HepG2 (cell line): ENCODE measurements around the gene SNAP91. TPM values are rescaled to one million over a fixed set of nuclear protein-coding genes. Genes with fewer than 3 reads are reported as not detected.
"Not testable (repeated sequence)": the region's sequence is repeated elsewhere in the genome, so short reads cannot be mapped to it uniquely, and the experiment has no call there.

ENCODE experiments used
- ATAC-seq: fragments of 200-7000 bp; cut with Tn5 transposase; 3 replicates; pipeline ENCODE4 v1.9.1; 2020; ENCODE audit warnings: mild to moderate bottlenecking, moderate library complexity
- BruUV-seq: library from RNA; stranded (reverse); fragments of 400-500 nt; replicated peaks from 2 replicates; lab custom pipeline; 2021; lab: Mats Ljungman, UMichigan
- CTCF ChIA-PET: fragments of 300-600 bp; formaldehyde crosslinking; extraction: SDS; loops from one replicate; lab custom pipeline; 2021; ENCODE audit warnings: low total read pairs, inconsistent platforms, low intra/inter-chr PET ratio; lab: Yijun Ruan, JAX
- POLR2A ChIA-PET: fragments of 350-600 bp; sonication (Branson Sonifier 250); formaldehyde crosslinking; loops from one replicate; lab custom pipeline; 2020; ENCODE audit warnings: antibody characterized with exemption, inconsistent platforms; lab: Yijun Ruan, JAX
- DNase-seq: peaks from one replicate; pipeline ENCODE4 v3.0.0-alpha.2; 2015; ENCODE audit warnings: low spot score
- FAIRE-seq: peaks from 3 replicates; lab custom pipeline; 2011; peaks lifted over from hg19 to GRCh38; lab: Jason Lieb, UNC
- H2AFZ ChIP-seq: one replicate; pipeline ENCODE4 v1.6.1; 2011; ENCODE audit warnings: low read length, inconsistent platforms
- H3K27ac ChIP-seq: fragments of 300-600 bp; 3 replicates; pipeline ENCODE4 v1.8.0; 2011; ENCODE audit warnings: mixed run types, mild to moderate bottlenecking, mixed read lengths, low read length, inconsistent platforms; ENCODE audit not compliant: insufficient read depth; ENCODE audit errors: extremely low read length
- H3K27me3 ChIP-seq, 2 experiments: fragments of 200-600 bp in 1 of 2; 2 replicates in 1 of 2; 3 replicates in 1 of 2; pipeline versions ENCODE4 v1.6.0 to v1.8.0; 2011; ENCODE audit warnings: low read length in 2 of 2, mild to moderate bottlenecking in 2 of 2, moderate library complexity in 2 of 2, inconsistent platforms in 1 of 2; ENCODE audit not compliant: insufficient read depth in 2 of 2, control insufficient read depth in 1 of 2
- H3K36me3 ChIP-seq, 2 experiments: fragments of 200-600 bp in 1 of 2; replicated peaks in 1 of 2; 2 replicates in 1 of 2; 3 replicates in 1 of 2; pipeline versions ENCODE4 v1.5.1 to v1.8.0; 2011; ENCODE audit warnings: low read length in 2 of 2, inconsistent platforms in 1 of 2; ENCODE audit not compliant: insufficient read depth in 2 of 2, control insufficient read depth in 1 of 2
- H3K4me1 ChIP-seq: 2 replicates; pipeline ENCODE4 v1.5.1; 2012; ENCODE audit warnings: low read length, inconsistent platforms; ENCODE audit not compliant: insufficient read depth
- H3K4me2 ChIP-seq: 2 replicates; pipeline ENCODE4 v1.6.0; 2011; ENCODE audit warnings: low read depth, low read length, inconsistent platforms
- H3K4me3 ChIP-seq, 3 experiments: fragments of 200-600 bp in 1 of 3; sonication (generic), shearing (Covaris generic) in 1 of 3; replicated peaks in 1 of 3; 2 replicates each; pipeline ENCODE4 v1.5.1; 2011 to 2016; ENCODE audit warnings: low read length in 3 of 3, inconsistent platforms in 2 of 3, low read depth in 2 of 3, mild to moderate bottlenecking in 2 of 3, control low read depth in 1 of 3, mixed read lengths in 1 of 3; ENCODE audit not compliant: insufficient read depth in 1 of 3
- H3K79me2 ChIP-seq: one replicate; pipeline ENCODE4 v1.6.1; 2011; ENCODE audit warnings: low read length, inconsistent platforms; ENCODE audit not compliant: insufficient read depth
- H3K9ac ChIP-seq: 2 replicates; pipeline ENCODE4 v1.6.0; 2011; ENCODE audit warnings: mild to moderate bottlenecking, low read depth, low read length, inconsistent platforms; ENCODE audit not compliant: insufficient read depth
- H3K9me3 ChIP-seq: 2 replicates; pipeline ENCODE4 v1.5.1; 2012; ENCODE audit warnings: mild to moderate bottlenecking, low read length
- H4K20me1 ChIP-seq: 2 replicates; pipeline ENCODE4 v1.6.0; 2011; ENCODE audit warnings: inconsistent platforms, mild to moderate bottlenecking, low read length, moderate library complexity; ENCODE audit not compliant: insufficient read depth
- DRAP1 ChIP-seq: IDR thresholded peaks from 2 replicates; pipeline ENCODE4 v1.6.1; 2016; ENCODE audit warnings: missing genetic modification reagents, missing compliant biosample characterization
- PAX8 ChIP-seq: sonication (generic); formaldehyde crosslinking; IDR thresholded peaks from 2 replicates; pipeline ENCODE4 v1.8.0; 2022; ENCODE audit warnings: mild to moderate bottlenecking, missing genetic modification reagents, borderline replicate concordance
- PHB2 ChIP-seq: fragments of 450-650 bp; IDR thresholded peaks from 2 replicates; pipeline ENCODE4 v1.6.1; 2018; ENCODE audit not compliant: partially characterized antibody
- RFXANK ChIP-seq: IDR thresholded peaks from 2 replicates; pipeline ENCODE4 v1.6.1; 2016
- SP140L ChIP-seq: sonication (generic); formaldehyde crosslinking; IDR thresholded peaks from 2 replicates; pipeline ENCODE4 v1.4.0; 2020; ENCODE audit warnings: missing genetic modification reagents, borderline replicate concordance
- ZFP36 ChIP-seq: fragments of 150-350 bp; IDR thresholded peaks from 2 replicates; pipeline ENCODE4 v1.6.1; 2018; ENCODE audit warnings: borderline replicate concordance, low read length, low read depth; ENCODE audit not compliant: partially characterized antibody
- ZNF44 ChIP-seq: sonication (generic); formaldehyde crosslinking; IDR thresholded peaks from 2 replicates; pipeline ENCODE4 v1.5.1; 2020; ENCODE audit warnings: mild to moderate bottlenecking, missing genetic modification reagents
- WGBS: methylation state at CpG from one replicate; pipeline ENCODE4 v1.1.6; 2017; ENCODE audit warnings: low lambda C conversion rate; 5-methylcytosine and 5-hydroxymethylcytosine counted together
- in situ Hi-C: cut with HindIII; loops from 2 replicates; pipeline ENCODE4 v1.10.0; 2017; ENCODE audit warnings: low pct_unique_long_range_greater_than_20kb; ENCODE audit not compliant: extremely low pct_ligation_motif_present
- intact Hi-C: fragments of 100-400 bp; cut with micrococcal nuclease; formaldehyde crosslinking; loops from one replicate; pipeline ENCODE4 v1.10.0; 2022; ENCODE audit not compliant: unreplicated experiment
- polyA plus RNA-seq, 8 experiments: library from polyadenylated mRNA; depleted of rRNA in 3 of 8; stranded (reverse) in 7 of 8; unstranded in 1 of 8; fragments of >200 nt; fragmentation: Illumina TruSeq in 4 of 8; extraction: Trizol in 4 of 8; gene quantifications; 2 replicates each; pipeline versions ENCODE4 v1.2.1 to v1.2.3, GENCODE V29; 2011 to 2016; ENCODE audit warnings: low read depth in 4 of 8, missing spikeins in 1 of 8, mixed read lengths in 1 of 8; ENCODE audit not compliant: insufficient read depth in 1 of 8
- total RNA-seq, 5 experiments: library from RNA; depleted of rRNA; stranded (reverse); fragments of >200 nt; fragmentation: Illumina TruSeq; extraction: Trizol; gene quantifications; 2 replicates each; pipeline ENCODE4 v1.2.3, GENCODE V29; 2016; ENCODE audit warnings: low read depth in 1 of 5
- TF ChIP-seq, protein P1 (sequence below): sonication (generic); formaldehyde crosslinking; IDR thresholded peaks from 2 replicates; pipeline ENCODE4 v1.4.0; 2020; ENCODE audit warnings: missing genetic modification reagents

The SNAP91 gene
- total and polyA plus RNA-seq, 2 of the 13 experiments (the other 11 are each of a cell fraction or from before 2014, with no cell fraction given) = not detected

- in situ Hi-C loops = no loop called here
- no peaks in the 10 kb centered on the region for H3K27me3 ChIP-seq
- no peaks in the 10 kb centered on the region for H3K36me3 ChIP-seq
- CTCF ChIA-PET = no interaction called here
- H3K79me2 ChIP-seq = no peaks in the 10 kb centered on the region
- H2AFZ ChIP-seq = no peak overlapping the region
- no peak for FAIRE-seq
- no peak overlapping the region for H3K27ac ChIP-seq
- no TSS peak for BruUV-seq
- no peaks in the 10 kb centered on the region for H4K20me1 ChIP-seq
- TF ChIP-seq RFXANK (CRISPR knock-in tag) = no peak
- TF ChIP-seq PHB2 = no peak
- no peak for TF ChIP-seq DRAP1 (CRISPR knock-in tag)
- TF ChIP-seq, protein P1, sequence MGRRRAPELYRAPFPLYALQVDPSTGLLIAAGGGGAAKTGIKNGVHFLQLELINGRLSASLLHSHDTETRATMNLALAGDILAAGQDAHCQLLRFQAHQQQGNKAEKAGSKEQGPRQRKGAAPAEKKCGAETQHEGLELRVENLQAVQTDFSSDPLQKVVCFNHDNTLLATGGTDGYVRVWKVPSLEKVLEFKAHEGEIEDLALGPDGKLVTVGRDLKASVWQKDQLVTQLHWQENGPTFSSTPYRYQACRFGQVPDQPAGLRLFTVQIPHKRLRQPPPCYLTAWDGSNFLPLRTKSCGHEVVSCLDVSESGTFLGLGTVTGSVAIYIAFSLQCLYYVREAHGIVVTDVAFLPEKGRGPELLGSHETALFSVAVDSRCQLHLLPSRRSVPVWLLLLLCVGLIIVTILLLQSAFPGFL (CRISPR knock-in tag) = no peak
- no peak for TF ChIP-seq ZNF44 (CRISPR knock-in tag)
- no peak for TF ChIP-seq SP140L (CRISPR knock-in tag)
- TF ChIP-seq ZFP36 = no peak
- no peak for TF ChIP-seq PAX8 (CRISPR knock-in tag)
- H3K9ac ChIP-seq = no peak overlapping the region
- H3K4me3 ChIP-seq = no peak overlapping the region
- no peak overlapping the region for H3K4me2 ChIP-seq
- H3K9me3 ChIP-seq = no peaks in the 10 kb centered on the region
- POLR2A ChIA-PET = no interaction called here
- intact Hi-C loops = no loop called here
- H3K4me1 ChIP-seq = no peaks in the 10 kb centered on the region
- ATAC-seq = no peak
- DNase-seq = no peak
Measured at GRCh38 chr6:83556871-83557270, 152.0 kb downstream of the SNAP91 start.

- CTCF ChIA-PET, in situ Hi-C loops, DNase-seq, H2AFZ ChIP-seq, H3K79me2 ChIP-seq, H3K4me2 ChIP-seq, H3K4me1 ChIP-seq, H3K9me3 ChIP-seq, H3K27me3 ChIP-seq, FAIRE-seq, ATAC-seq, H3K27ac ChIP-seq, POLR2A ChIA-PET, H3K4me3 ChIP-seq, H4K20me1 ChIP-seq, H3K36me3 ChIP-seq, BruUV-seq, H3K9ac ChIP-seq, intact Hi-C loops: not testable (repeated sequence)
- WGBS = 22% methylated on average over 4 of the region's 4 CpGs
Measured at GRCh38 chr6:83551748-83552147, 157.2 kb downstream of the SNAP91 start.

GRCh38 chr6:83550482-83550881 lies 158.4 kb downstream of the SNAP91 start:
- H3K4me3 ChIP-seq, H3K79me2 ChIP-seq, H2AFZ ChIP-seq, intact Hi-C loops, H3K4me1 ChIP-seq, H3K27me3 ChIP-seq, ATAC-seq, H4K20me1 ChIP-seq, H3K9me3 ChIP-seq, FAIRE-seq, H3K36me3 ChIP-seq, DNase-seq, H3K27ac ChIP-seq, CTCF ChIA-PET, in situ Hi-C loops, H3K9ac ChIP-seq, POLR2A ChIA-PET, H3K4me2 ChIP-seq, BruUV-seq: not testable (repeated sequence)
- WGBS = 25% methylated on average over 5 of the region's 5 CpGs
